Liver (tissue), 9 donors: ENCODE data around the gene PVALEF. TPM values are rescaled to one million over a fixed set of nuclear protein-coding genes. Genes with fewer than 3 reads are reported as not detected.

ENCODE experiments used
- DNase-seq: peaks from one replicate; pipeline ENCODE4 v3.0.0-alpha.2; 2017; ENCODE audit warnings: low spot score
- H3K27ac ChIP-seq, 2 donors: one replicate each; pipeline ENCODE4 v1.7.0; 2013; ENCODE audit warnings: inconsistent platforms in 2 of 2, low read length in 2 of 2, control low read depth in 1 of 2, low read depth in 1 of 2, mild to moderate bottlenecking in 1 of 2
- H3K27me3 ChIP-seq, 4 donors: one replicate each; pipeline versions ENCODE4 v1.6.1 to v1.7.0; 2013; ENCODE audit warnings: low read length in 3 of 4, inconsistent platforms in 1 of 4, mild to moderate bottlenecking in 1 of 4, moderate library complexity in 1 of 4; ENCODE audit not compliant: control insufficient read depth in 4 of 4, insufficient read depth in 4 of 4
- H3K36me3 ChIP-seq, 4 donors: one replicate each; pipeline versions ENCODE4 v1.6.1 to v1.7.0; 2013; ENCODE audit warnings: low read length in 3 of 4, mild to moderate bottlenecking in 3 of 4, low read depth in 1 of 4, moderate library complexity in 1 of 4; ENCODE audit not compliant: control insufficient read depth in 4 of 4, insufficient read depth in 3 of 4
- H3K4me1 ChIP-seq, 4 donors: one replicate each; pipeline versions ENCODE4 v1.6.1 to v1.7.0; 2013; ENCODE audit warnings: low read length in 3 of 4, mild to moderate bottlenecking in 3 of 4, moderate library complexity in 1 of 4; ENCODE audit not compliant: control insufficient read depth in 4 of 4, insufficient read depth in 4 of 4
- H3K4me3 ChIP-seq, 3 donors: one replicate each; pipeline versions ENCODE4 v1.6.1 to v1.7.0; 2013; ENCODE audit warnings: low read length in 3 of 3, control low read depth in 1 of 3, low read depth in 1 of 3, mild to moderate bottlenecking in 1 of 3
- H3K9ac ChIP-seq, 2 donors: one replicate each; pipeline ENCODE4 v1.7.0; 2013; ENCODE audit warnings: low read length in 2 of 2, mild to moderate bottlenecking in 2 of 2, moderate library complexity in 2 of 2, control low read depth in 1 of 2, low read depth in 1 of 2
- H3K9me3 ChIP-seq, 4 donors: one replicate each; pipeline versions ENCODE4 v1.6.1 to v1.7.0; 2013; ENCODE audit warnings: low read length in 3 of 4; ENCODE audit not compliant: control insufficient read depth in 4 of 4
- ATF3 ChIP-seq: IDR thresholded peaks from 2 replicates; pipeline ENCODE4 v1.6.1; 2016; ENCODE audit warnings: antibody characterized with exemption
- EGR1 ChIP-seq, 2 donors: IDR thresholded peaks; 2 replicates each; pipeline ENCODE4 v1.6.1; 2016 to 2018; ENCODE audit warnings: antibody characterized with exemption in 2 of 2, low read depth in 2 of 2
- FOXA2 ChIP-seq: IDR thresholded peaks from 2 replicates; pipeline ENCODE4 v1.6.1; 2016; ENCODE audit warnings: antibody characterized with exemption
- GABPA ChIP-seq, 2 donors: IDR thresholded peaks in 1 of 2; conservative IDR thresholded peaks in 1 of 2; 2 replicates each; pipeline ENCODE4 v1.6.1; 2016; ENCODE audit warnings: antibody characterized with exemption in 2 of 2, mild to moderate bottlenecking in 1 of 2, moderate library complexity in 1 of 2
- JUND ChIP-seq, 2 donors: IDR thresholded peaks; 2 replicates each; pipeline ENCODE4 v1.6.1; 2016; ENCODE audit warnings: antibody characterized with exemption in 2 of 2
- RAD21 ChIP-seq, 2 donors: IDR thresholded peaks; 2 replicates each; pipeline ENCODE4 v1.6.1; 2016; ENCODE audit warnings: antibody characterized with exemption in 2 of 2, mild to moderate bottlenecking in 2 of 2
- REST ChIP-seq: IDR thresholded peaks from 2 replicates; pipeline ENCODE4 v1.6.1; 2016; ENCODE audit warnings: antibody characterized with exemption, mild to moderate bottlenecking
- RXRA ChIP-seq, 2 donors: IDR thresholded peaks; 2 replicates each; pipeline ENCODE4 v1.6.1; 2017 to 2018; ENCODE audit warnings: antibody characterized with exemption in 2 of 2, mild to moderate bottlenecking in 1 of 2
- TAF1 ChIP-seq: conservative IDR thresholded peaks from 2 replicates; pipeline ENCODE4 v1.6.1; 2016; ENCODE audit warnings: antibody characterized with exemption, mild to moderate bottlenecking
- WGBS: extraction: QIAGEN DNeasy Blood & Tissue Kit; methylation state at CpG from one replicate; pipeline ENCODE4 v1.1.7; 2013; 5-methylcytosine and 5-hydroxymethylcytosine counted together
- polyA plus RNA-seq, 2 donors: library from polyadenylated mRNA; stranded (reverse) in 1 of 2; unstranded in 1 of 2; fragments of 200-250 nt in 1 of 2; fragments of >200 nt in 1 of 2; fragmentation: Nextera tagmentation in 1 of 2; extraction: Ambion mirVana in 1 of 2; gene quantifications; one replicate each; pipeline versions ENCODE4 v1.2.1 to v1.2.3, GENCODE V29; 2013 to 2015
- total RNA-seq, 2 donors: library from RNA; depleted of rRNA; stranded (reverse); fragments of >200 nt; gene quantifications; one replicate each; pipeline ENCODE4 v1.2.3, GENCODE V29; 2014
- TF ChIP-seq, protein P1 (sequence below): fragments of 150-350 bp; IDR thresholded peaks from 2 replicates; pipeline ENCODE4 v1.5.1; 2017; ENCODE audit warnings: improper control_type of control experiment, low read depth, low read length; ENCODE audit not compliant: missing input control
- TF ChIP-seq, protein P2 (sequence below): IDR thresholded peaks from 2 replicates; pipeline ENCODE4 v1.6.1; 2016; ENCODE audit warnings: antibody characterized with exemption
- donor health status: healthy.
- donor health status: healthy.
- donor health status: healthy.
- donor health status: healthy.
- donor health status: healthy.

PVALEF gene
- total and polyA plus RNA-seq, 4 donors: not detected

GRCh38 chr17:81230043-81230820 lies 64.9 kb downstream of the PVALEF start:
- Histone ChIP-seq H3K27ac (no peak overlapping the region), H3K9me3 (no peaks in the 10 kb centered on the region), H3K36me3 (peaks cover 5 to 33% (median 13%) of the 10 kb centered on the region in 4 donors), H3K9ac (no peak overlapping the region), H3K4me1 (peaks cover 0 to 7% (median 0%) of the 10 kb centered on the region in 4 donors), H3K27me3 (no peaks in the 10 kb centered on the region), H3K4me3 (no peak overlapping the region)
- TF ChIP-seq, protein P1, sequence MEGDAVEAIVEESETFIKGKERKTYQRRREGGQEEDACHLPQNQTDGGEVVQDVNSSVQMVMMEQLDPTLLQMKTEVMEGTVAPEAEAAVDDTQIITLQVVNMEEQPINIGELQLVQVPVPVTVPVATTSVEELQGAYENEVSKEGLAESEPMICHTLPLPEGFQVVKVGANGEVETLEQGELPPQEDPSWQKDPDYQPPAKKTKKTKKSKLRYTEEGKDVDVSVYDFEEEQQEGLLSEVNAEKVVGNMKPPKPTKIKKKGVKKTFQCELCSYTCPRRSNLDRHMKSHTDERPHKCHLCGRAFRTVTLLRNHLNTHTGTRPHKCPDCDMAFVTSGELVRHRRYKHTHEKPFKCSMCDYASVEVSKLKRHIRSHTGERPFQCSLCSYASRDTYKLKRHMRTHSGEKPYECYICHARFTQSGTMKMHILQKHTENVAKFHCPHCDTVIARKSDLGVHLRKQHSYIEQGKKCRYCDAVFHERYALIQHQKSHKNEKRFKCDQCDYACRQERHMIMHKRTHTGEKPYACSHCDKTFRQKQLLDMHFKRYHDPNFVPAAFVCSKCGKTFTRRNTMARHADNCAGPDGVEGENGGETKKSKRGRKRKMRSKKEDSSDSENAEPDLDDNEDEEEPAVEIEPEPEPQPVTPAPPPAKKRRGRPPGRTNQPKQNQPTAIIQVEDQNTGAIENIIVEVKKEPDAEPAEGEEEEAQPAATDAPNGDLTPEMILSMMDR: peak; percentile 22
- TF ChIP-seq RAD21 (IDR thresholded peaks at IDR 0.05): no peak
- TF ChIP-seq, protein P2, sequence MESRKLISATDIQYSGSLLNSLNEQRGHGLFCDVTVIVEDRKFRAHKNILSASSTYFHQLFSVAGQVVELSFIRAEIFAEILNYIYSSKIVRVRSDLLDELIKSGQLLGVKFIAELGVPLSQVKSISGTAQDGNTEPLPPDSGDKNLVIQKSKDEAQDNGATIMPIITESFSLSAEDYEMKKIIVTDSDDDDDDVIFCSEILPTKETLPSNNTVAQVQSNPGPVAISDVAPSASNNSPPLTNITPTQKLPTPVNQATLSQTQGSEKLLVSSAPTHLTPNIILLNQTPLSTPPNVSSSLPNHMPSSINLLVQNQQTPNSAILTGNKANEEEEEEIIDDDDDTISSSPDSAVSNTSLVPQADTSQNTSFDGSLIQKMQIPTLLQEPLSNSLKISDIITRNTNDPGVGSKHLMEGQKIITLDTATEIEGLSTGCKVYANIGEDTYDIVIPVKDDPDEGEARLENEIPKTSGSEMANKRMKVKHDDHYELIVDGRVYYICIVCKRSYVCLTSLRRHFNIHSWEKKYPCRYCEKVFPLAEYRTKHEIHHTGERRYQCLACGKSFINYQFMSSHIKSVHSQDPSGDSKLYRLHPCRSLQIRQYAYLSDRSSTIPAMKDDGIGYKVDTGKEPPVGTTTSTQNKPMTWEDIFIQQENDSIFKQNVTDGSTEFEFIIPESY: no peak
- DNase-seq: no peak
- WGBS: 94% methylated on average over 26 of the region's 26 CpGs

DNA sequence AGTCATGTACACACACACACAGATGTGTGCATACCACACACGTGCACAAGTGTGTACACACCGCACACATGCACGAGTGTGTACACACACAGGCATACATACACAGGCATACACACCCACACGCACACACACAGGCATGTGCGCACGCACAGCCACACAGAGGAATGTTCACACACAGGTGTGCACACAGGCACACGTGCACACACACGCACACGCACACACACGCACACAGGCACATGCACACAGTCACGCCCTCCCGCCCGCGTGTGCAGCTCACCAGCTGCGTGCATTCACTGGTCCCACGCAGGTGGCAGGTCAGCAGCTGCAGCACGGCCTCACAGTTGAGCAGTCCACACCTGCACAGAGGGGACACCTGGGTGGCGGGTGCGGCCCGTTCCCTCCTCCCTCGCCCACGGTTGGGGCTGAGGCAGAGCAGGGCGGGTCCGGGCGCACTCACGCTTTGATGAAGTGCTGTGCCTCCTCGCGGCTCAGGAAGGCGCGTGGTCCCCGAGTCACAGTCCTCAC lies 65.9 kb downstream of the PVALEF start:
- TF ChIP-seq RAD21 (IDR thresholded peaks at IDR 0.05): no peak
- no peak for TF ChIP-seq JUND (IDR thresholded peaks at IDR 0.05)
- no peak for TF ChIP-seq REST
- no peak for TF ChIP-seq RXRA (IDR thresholded peaks at IDR 0.05)
- no peak for TF ChIP-seq EGR1 (IDR thresholded peaks at IDR 0.05; ENCODE audit: low read depth in 2 of 2)
- no peak for TF ChIP-seq GABPA (IDR thresholded peaks at IDR 0.05 in 1 of 2, conservative IDR thresholded peaks at IDR 0.05 in 1 of 2)
- TF ChIP-seq FOXA2: no peak
- TF ChIP-seq TAF1: no peak
- TF ChIP-seq ATF3: no peak
- TF ChIP-seq, protein P2: no peak
- H3K4me1 ChIP-seq: peaks cover 0 to 7% (median 0%) of the 10 kb centered on the region in 4 donors
- peaks cover 5 to 33% (median 13%) of the 10 kb centered on the region in 4 donors for H3K36me3 ChIP-seq
- no peak overlapping the region for H3K4me3 ChIP-seq
- DNase-seq: no peak
- H3K27me3 ChIP-seq: no peaks in the 10 kb centered on the region
- no peak overlapping the region for H3K9ac ChIP-seq
- 93% methylated on average over 31 of the region's 31 CpGs for WGBS
- H3K27ac ChIP-seq: no peak overlapping the region
- H3K9me3 ChIP-seq: no peaks in the 10 kb centered on the region
